COLO829 (cell line): ENCODE measurements around the gene NPTN.

Source experiments
- DNase-seq: peaks from one replicate; pipeline ENCODE4 v3.0.0; 2012; ENCODE audit warnings: low spot score

NPTN gene

DNA sequence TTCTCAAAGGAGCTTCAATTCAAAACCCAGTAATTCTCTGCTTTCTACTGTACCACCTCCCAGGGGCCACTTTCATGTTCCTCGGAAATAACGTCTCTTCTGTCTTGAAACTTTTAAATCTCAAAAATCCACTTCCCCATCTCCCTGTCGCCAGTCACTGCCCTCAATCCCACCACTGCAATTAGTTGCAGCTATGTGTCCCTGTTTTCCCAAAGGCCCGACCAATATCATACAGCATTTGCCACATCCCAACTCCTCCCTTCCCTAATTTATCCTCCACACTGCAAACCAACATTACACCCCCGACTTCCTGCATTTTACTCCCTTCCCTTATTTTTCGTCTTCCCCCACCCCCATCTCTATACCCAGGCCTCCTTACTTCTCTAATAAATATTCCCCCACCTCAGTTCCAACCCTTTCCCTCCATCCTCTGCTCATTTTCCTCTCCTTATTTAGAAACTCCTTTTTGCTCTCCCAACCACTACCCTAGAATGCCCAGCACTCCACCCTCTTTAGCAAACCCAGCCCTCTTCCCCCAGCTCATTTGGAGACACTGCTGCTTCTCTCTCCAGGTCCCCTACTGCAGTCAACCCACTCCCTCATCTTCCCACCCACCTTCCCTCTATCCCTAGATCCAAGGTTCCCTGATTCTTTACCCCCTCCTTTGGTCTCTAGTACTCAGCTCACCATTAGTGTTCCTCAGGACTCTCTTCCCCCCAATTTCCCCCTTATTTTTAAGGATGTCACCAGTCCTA, 1.1 kb downstream of the NPTN start:
- no peak for DNase-seq

DNA sequence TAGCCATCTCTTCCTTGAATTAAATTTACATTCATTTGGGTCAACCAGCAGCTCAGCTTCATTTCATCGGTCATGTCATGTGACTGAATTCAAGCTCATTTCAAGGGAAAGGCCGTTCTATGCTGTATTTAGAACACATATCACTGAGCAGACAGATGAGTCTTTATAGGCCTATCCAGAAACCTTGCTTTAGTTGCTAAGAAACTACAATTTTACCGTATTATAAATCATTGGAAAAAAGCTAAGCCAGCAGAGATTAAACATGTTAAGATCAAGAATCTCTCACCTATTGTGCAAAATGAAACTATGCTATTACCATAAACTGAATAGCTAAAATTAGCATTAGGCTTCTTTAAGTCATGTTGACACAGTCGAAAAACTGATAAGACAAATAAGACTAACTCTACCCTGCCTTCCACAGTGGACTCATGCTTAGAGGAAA, 2.2 kb downstream of the NPTN start:
- DNase-seq, result no peak

DNA sequence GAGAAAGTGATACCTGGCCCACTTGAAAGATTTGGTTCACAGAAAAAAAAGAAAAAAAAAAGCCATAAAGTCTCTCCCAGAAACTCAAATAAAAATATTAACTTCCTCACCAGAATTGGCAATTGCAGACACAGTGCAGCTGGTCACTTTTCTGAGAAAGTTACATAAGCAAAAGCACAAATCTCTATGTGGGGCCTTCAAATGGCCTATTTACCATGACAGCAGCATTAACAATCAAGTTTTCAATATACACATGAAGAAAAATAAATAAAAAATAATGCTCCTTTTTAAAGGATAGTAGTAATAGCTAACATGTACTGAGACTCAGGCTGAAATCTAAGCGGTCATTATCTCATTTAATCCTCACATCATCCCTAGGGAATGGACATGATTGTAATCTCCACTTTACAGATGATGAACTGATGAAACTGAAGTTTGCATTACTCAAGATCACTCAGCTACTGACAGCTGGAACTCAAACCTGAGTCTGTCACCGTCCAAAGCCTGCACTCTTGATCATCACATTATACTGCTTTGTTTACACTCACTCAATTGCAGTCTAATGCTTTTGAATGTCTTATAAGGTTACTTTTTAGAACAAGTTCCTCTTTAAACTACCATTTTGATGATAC, 3.3 kb downstream of the NPTN start:
- no peak for DNase-seq

DNA sequence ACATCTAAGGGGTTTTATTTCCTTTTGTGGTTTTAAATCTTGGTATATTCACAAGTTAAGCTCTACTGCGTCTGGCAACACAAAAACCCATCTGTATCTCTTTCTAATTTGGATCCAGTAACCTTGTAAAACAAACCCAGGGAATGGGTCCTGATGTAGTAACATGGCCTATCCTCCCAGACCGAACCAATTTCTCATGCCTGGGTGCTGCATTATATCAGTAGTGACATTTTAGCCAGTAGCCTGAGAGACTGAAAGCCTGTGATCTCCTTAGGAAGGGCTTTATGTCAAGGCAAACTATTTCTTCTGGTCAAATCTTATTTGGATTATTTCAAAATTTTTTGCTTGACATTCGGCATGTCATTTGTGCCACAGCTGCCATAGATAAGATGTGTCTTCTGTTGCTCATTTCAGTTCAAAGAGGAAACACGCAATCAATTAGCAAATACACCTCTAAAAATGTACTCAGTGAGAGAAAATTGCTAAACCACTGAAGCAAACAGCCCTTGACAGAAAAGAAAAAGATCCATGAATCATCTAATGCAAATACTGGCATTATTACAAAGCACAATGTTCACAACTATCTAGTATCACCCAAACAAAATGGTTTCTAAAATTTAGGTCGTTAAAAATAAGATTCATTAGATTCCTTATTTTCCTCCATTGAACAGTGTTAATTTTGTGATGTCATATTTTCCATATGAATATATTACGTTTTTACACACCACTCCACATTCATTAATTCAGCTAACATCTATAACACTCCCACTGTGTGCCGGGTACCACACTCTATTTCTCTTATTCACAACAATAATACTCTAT, 4.0 kb downstream of the NPTN start:
- no peak for DNase-seq

DNA sequence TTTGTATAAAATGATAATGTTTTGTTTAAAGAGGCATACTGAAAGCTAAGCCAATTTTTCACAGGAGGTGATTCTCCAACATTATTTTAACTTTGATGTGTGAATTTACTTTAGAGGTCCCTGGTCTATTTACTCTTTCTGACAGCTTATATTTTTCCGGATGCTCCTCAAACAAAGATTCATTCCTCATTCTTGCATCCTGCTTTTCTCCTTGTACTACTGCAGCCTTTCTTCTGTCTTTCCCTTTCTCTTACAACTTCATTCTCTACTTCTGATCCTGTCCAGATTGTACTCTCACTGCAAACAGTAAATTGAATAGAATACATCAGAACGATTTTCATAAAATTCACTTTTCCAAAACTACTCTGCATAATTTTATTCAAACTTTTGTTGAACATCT, 5.1 kb downstream of the NPTN start:
- no peak for DNase-seq

DNA sequence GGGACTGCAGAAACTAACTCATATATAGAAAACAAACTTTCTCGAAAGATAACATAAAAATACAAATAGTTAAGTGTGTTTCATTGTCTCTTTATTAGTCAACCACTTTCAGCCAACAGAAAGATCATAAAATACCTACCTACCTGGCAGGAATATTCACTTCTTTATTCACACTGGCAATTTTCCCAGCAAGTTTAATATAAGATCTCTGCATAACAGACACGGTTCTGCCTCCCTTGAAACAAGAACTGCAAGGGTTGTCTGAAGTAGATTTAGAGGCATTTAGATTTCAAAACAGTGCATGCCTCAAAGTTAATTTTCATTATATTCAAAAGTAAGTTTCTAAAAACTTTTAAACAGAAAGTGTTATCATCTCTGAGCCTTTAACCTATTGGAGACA, 7.1 kb downstream of the NPTN start:
- no peak for DNase-seq

DNA sequence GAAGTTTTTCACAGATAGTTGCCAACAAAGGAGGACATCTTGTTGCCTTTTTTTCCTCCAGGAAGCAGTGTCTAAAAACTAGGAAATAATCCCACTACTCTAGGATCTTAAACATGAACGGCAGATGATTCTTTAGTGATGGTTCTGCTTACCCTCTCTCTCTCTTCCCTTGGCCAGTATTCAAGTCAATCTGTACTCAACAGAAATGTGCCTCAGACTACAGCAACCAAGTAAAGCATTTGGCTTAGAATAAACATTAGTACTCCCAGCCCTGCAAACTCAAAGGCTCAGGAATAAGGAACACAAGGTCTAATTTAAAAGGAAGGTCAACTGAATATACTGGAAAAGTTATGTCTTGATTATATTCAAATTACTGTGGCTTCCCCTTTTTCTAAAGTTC, 8.7 kb downstream of the NPTN start:
- DNase-seq, result no peak

DNA sequence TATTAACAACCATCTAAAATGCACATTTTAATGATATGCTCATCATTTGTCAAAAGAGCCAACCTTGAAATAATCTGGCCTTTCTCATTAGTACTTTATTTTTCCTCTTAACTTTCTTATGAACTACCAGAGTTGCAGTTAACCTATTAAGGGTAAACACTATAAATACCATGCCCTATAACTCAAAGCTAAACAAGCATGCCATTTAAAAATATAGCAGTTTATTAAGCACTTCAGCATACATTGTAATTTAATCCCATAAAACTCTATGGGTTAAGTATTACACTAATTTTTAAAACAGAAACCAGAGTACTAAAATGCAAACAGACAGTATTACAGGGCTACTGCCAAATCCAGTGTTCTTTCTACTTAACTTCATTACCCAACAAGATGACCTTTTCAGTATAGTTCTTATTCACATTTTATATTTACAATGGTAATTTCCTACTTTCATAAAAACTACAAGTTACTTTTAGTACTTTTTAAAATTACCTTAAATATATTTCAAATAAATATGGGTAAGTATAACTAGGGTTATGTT, 11.8 kb downstream of the NPTN start:
- no peak for DNase-seq

DNA sequence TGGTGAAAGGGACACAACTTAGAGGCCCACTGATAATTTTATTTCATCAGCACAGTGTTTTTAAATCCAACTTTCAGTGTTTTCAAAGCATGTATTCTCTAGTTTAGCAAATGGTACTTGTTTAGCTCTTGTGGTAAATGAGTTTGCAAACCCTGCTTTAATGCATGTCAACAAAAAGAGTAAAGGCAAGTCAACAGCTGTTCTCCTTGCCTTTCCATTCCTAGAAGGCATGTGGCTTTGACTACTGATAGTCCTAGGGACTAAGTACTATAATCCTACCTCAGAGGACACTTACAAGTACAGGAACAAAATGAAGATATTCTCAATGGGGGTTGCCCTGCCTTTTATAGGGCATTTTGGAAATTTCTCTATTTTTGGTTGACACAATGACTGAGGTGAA, 13.1 kb downstream of the NPTN start:
- DNase-seq, result no peak

DNA sequence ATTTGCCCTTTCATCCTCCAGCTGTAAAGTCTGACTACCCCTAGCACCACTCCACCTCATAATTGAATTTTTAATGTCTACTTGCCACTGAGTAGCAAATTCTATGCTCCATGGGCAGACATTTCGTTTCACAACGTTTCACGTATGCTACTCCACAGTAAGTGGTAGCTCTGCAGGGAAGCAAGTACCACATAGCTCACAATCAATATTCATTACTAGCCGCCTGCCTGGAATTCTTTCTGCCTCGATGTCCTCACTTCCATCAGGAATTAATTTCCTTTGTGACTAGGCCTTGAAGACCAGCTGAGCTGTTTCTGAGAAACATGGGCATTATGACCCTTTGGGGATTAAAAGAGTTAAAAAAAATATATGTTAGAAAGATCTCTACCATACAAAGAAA, 15.3 kb downstream of the NPTN start:
- no peak for DNase-seq

DNA sequence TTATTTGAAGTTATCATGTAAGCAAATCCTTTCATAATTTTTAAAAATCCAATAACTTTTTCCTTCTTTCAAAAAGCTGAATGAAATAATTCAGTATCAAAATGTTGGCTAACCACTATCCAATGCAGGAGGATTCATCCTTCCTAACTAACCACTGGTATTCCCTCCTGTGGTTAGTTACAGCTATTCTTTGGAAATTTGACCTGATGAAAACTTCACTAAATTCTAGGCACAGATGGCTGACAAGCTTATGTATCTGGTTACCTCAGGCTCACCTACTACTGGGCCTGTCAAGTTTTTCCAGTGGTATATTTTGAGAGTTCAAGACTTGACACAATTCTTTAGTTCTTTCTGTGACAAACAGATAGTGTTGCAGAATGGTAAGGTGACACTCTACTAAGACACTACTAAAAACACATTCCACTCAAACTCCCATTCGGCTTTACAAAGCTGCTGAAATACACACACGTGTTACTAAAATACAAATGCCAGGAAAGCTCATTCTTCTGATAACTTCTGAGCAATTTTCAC, 15.8 kb downstream of the NPTN start:
- no peak for DNase-seq

DNA sequence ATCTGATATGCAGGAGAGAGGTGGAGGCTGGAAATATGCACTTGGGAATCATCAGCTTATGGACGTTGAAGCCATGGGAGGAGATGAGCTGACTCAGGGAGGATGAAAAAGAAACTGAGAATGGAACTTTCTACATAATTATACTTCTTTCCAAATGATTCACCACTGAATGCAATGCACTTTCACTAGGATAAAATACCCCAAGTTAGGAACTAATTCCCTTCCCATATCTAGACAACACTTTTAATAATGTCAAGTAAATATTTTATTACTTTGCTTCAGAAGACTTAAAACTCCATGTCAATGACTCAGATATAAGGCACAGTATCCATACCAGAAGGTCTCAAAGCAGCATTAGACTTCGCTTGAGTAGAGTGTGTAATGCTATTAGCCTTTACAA, 24.2 kb downstream of the NPTN start:
- no peak for DNase-seq

DNA sequence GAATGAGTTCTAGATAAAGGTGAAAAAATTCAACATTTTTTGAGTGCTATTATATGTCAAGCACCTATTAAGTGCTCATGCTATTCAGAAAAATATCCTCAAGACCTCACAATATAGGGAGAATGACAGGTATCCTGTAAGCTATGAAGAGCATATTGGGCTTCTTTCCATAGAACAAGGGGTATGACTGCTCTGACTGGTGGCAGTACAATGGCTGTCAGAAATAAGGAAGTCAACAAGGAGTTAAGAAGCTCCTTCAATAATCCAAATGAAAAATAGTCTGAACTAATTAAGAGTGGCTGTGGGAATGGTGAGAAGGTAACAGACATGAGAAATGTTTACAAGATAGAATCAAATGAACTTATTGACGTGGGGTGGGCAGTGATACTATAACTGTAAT, 24.7 kb downstream of the NPTN start:
- no peak for DNase-seq

DNA sequence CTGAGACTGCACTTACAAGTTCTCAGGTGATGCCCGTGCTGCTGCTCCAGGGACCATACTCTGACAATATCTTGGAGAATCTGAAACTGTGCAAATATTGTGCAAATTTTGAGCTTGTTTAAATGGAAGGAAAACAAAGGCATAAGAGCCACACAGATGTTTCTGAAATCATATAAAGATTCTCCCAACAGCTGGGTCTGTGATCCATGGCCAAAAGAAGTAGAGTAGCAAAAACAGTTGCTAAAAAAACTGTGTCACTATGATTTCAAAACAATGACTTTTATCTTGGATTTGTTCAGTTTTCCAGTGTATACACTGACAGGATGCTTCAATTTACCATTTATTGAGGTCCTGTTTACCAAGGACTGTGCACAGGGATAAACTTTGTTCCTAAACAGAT, 25.3 kb downstream of the NPTN start:
- DNase-seq, result no peak

DNA sequence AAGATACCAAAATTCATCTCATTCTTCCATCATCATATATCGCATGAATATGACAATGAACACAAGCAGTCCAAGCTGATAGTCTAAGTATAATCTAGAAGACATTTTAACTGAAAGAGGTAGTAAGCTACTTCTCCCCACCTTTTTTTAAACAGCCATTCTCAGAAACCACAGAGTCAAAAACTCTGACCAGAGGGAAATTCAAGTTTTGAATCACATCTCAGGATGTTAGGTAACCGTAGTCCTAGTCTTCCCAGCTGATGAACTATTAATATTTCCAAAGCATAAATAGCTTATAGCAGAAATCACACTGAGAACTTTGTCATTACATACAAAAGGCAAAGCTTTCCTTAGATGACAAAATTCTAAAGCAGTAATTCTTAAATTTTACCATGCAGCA, 25.8 kb downstream of the NPTN start:
- no peak for DNase-seq

DNA sequence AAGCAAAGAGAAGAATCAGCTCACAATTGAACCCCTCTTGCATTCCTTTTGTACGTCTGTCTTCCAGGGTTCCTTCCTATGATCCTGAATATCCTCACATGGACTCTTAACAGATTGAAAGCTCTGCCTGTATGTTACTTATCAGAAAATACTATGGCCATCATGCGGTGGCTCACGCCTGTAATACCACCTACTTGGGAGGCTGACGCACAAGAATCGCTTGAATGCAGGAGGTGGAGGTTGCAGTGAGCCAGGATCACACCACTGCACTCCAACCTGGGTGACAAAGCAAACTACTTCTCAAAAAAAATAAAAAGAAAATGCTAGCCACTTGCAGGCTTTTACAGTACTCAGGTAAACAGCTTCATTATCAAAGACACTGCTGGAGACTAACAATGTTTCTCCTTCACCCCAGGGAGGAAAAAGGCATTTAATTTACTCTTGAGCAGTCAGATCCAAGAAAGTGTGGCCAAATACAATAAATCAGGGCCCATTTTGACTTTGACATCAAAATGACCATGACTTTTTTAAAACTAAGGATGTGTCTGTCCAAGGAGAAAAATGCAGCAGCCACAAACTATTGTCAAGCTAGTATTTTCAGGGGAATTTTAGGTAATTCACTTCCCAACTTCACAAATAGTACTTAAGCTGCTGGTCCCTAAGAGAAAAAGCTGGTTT, 27.3 kb downstream of the NPTN start:
- no peak for DNase-seq

DNA sequence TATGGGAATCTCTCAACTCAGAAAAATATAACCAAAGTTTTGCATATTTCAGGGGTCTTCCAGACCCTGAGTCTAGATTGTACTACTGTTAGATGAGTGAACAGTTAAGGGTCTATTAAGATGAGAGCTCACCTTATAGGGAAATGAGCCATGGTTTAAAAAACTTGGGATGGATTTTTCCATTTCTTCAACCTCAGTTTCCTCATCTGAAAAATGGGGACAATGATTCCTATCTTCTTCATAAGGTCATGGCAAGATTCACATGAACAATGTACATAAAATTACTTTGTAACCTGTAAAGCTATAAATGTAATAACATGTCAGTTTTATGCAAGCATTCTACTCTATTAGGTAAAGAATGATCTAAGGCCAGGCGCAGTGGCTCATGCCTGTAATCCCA, 28.7 kb downstream of the NPTN start:
- no peak for DNase-seq

DNA sequence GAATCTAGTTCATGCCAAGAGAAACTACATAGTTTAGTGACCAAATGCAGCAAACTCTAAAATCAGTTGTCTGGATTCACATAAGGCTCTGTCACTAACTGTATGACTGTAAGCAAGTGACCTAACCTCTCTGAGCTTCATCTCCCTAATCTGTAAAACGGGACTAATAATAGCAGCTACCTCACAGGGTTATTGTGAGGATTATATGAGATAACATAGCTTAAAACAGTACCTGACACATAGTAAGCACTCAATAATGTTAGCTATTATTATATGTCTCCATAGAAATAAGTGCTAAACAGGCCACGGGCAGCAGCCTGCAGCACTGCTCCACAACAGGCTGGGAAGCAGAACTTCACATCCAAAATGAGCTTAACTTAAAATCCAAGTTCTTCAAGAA, 30.2 kb downstream of the NPTN start:
- no peak for DNase-seq

DNA sequence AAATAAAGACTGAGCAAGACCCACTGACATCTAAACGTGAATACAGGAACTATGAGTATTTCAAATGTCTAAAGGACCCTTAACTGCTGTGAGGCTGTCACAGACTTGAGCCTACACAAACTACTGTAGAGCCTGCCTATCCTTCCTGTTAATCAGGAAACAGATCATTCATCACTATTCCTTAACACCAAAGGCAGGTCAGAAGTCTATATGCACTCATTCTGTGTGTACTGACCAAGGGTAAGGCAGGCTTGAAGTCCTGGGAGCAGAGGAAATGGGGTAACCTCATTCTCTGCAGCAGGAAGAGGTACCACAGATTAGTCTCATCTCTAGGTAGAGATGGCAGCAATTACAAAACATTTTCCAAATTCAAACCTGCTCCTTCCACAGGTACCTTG, 30.7 kb downstream of the NPTN start:
- no peak for DNase-seq

DNA sequence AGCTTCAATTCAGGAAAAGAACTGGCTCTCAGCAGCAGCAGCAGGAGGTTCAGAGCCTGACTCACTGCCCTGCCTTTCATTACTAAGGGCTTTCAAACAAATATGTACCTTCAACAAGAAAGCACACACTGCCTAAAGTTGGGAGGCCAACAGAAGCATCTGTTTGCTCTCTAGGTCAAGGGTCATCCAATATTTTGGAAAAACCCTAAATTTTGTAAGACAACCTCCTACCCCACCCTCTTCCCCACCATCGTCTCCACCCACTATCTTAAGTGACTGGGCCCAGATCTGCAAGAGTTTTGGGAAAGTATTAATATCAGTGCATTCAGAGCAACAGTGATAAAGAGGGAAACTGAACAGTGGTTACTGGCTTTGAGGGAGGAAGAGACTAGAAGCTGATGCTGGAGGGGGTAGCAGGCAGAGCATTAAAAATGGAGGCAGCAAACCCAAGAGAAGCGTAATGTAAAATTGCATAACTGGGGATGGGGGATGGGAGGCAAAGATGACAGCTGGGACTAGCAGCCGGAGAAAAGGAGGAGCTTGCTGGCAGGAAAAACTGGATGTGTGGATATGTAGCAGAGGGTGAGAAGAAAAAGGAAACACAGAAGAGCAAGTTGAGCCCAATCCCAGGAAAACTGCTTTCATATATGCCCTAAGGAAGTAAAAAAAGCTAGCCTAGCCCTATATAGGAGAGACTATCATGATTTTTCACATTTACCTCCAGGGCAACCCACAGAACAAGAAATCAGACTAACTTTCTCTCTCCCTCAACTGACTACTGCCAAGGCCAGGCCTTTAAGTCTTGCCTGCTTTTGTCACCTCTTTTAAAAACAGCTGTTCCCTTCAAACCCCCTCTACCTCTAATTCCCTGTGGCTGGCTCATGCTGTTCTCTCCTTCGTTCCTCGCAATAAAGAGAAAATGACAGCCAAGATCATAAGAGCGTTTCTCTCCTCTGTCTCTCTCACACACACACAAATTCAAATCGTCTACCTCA, 31.4 kb downstream of the NPTN start:
- DNase-seq, result no peak
